GM12878 (cell line): ENCODE measurements around the gene KLF12. TPM values are rescaled to one million over a fixed set of nuclear protein-coding genes. Genes with fewer than 3 reads are reported as not detected.

Source experiments
- ATAC-seq: fragments of 200-7000 bp; cut with Tn5 transposase; 3 replicates; pipeline ENCODE4 v1.9.1; 2020; ENCODE audit warnings: mild to moderate bottlenecking, moderate library complexity
- BruUV-seq: library from RNA; stranded (reverse); fragments of 400-500 nt; replicated peaks from 2 replicates; lab custom pipeline; 2021; lab: Mats Ljungman, UMichigan
- CTCF ChIA-PET: fragments of 300-600 bp; sonication (Branson Sonifier 250); formaldehyde crosslinking; extraction: SDS; loops from one replicate; lab custom pipeline; 2021; ENCODE audit warnings: inconsistent platforms; lab: Yijun Ruan, JAX
- POLR2A ChIA-PET: fragments of 350-600 bp; formaldehyde crosslinking; extraction: SDS; loops from one replicate; lab custom pipeline; 2021; ENCODE audit warnings: inconsistent platforms; lab: Charles Lee
- RAD21 ChIA-PET: fragments of 300-600 bp; sonication (Branson Sonifier 250); formaldehyde crosslinking; loops from one replicate; lab custom pipeline; 2023; ENCODE audit warnings: antibody characterized with exemption; ENCODE audit not compliant: unreplicated experiment; lab: Charles Lee
- SMC1A ChIA-PET: fragments of 300-600 bp; sonication (Branson Sonifier 250); formaldehyde crosslinking; loops from one replicate; lab custom pipeline; 2023; ENCODE audit not compliant: unreplicated experiment, uncharacterized antibody; lab: Charles Lee
- DNase-seq: peaks from one replicate; pipeline ENCODE4 v3.0.0-alpha.2; 2011; ENCODE audit warnings: low read depth, low spot score
- FAIRE-seq: peaks from 3 replicates; lab custom pipeline; 2011; peaks lifted over from hg19 to GRCh38; lab: Jason Lieb, UNC
- H2AFZ ChIP-seq: 2 replicates; pipeline ENCODE4 v1.6.0; 2011; ENCODE audit warnings: low read depth, low read length, control low read depth; ENCODE audit not compliant: control insufficient read depth
- H3K27ac ChIP-seq: 2 replicates; pipeline ENCODE4 v1.5.1; 2011; ENCODE audit warnings: control low read depth; ENCODE audit not compliant: control insufficient read depth, insufficient read depth
- H3K27me3 ChIP-seq, 2 experiments: replicated peaks in 1 of 2; 2 replicates each; pipeline versions ENCODE4 v1.6.0 to v1.6.1; 2011; ENCODE audit warnings: low read length in 1 of 2; ENCODE audit not compliant: control insufficient read depth in 2 of 2, insufficient read depth in 2 of 2
- H3K36me3 ChIP-seq, 2 experiments: 2 replicates each; pipeline ENCODE4 v1.5.1; 2011; ENCODE audit warnings: low read length in 1 of 2; ENCODE audit not compliant: control insufficient read depth in 2 of 2, insufficient read depth in 2 of 2
- H3K4me1 ChIP-seq: 2 replicates; pipeline ENCODE4 v1.6.1; 2011; ENCODE audit warnings: mild to moderate bottlenecking, low read length, moderate library complexity, mixed read lengths; ENCODE audit not compliant: control insufficient read depth, insufficient read depth
- H3K4me2 ChIP-seq: 2 replicates; pipeline ENCODE4 v1.6.0; 2011; ENCODE audit warnings: control low read depth; ENCODE audit not compliant: control insufficient read depth, insufficient read depth
- H3K4me3 ChIP-seq: fragments of 200-600 bp; sonication (generic); 2 replicates; pipeline ENCODE4 v1.5.1; 2016
- H3K79me2 ChIP-seq: 2 replicates; pipeline ENCODE4 v1.6.0; 2011; ENCODE audit warnings: low read length; ENCODE audit not compliant: control insufficient read depth, insufficient read depth
- H3K9ac ChIP-seq: 2 replicates; pipeline ENCODE4 v1.8.0; 2011; ENCODE audit warnings: low read length, control low read depth, mixed read lengths; ENCODE audit not compliant: control insufficient read depth, insufficient read depth
- H3K9me3 ChIP-seq: replicated peaks from 3 replicates; pipeline ENCODE4 v1.5.1; 2011; ENCODE audit warnings: mild to moderate bottlenecking, low read length; ENCODE audit not compliant: control insufficient read depth, insufficient read depth
- H4K20me1 ChIP-seq: 2 replicates; pipeline ENCODE4 v1.6.0; 2011; ENCODE audit not compliant: control insufficient read depth, insufficient read depth
- MAX ChIP-seq: IDR thresholded peaks from 2 replicates; pipeline ENCODE4 v1.6.1; 2012; ENCODE audit warnings: low read depth, low read length, improper control_type of control experiment
- NBN ChIP-seq: fragments of 450-650 bp; IDR thresholded peaks from 2 replicates; pipeline ENCODE4 v1.6.1; 2016
- POLR2A ChIP-seq: IDR thresholded peaks from 2 replicates; pipeline ENCODE4 v1.6.1; 2011; ENCODE audit warnings: low read depth, mild to moderate bottlenecking, low read length
- RELB ChIP-seq: fragments of 450-650 bp; IDR thresholded peaks from 2 replicates; pipeline ENCODE4 v1.6.1; 2017; ENCODE audit warnings: low read depth, mild to moderate bottlenecking, moderate library complexity
- STAT1 ChIP-seq: fragments of 450-650 bp; conservative IDR thresholded peaks from 2 replicates; pipeline ENCODE4 v1.6.1; 2014; ENCODE audit warnings: antibody characterized with exemption, mild to moderate bottlenecking
- STAT3 ChIP-seq: IDR thresholded peaks from 2 replicates; pipeline ENCODE4 v1.6.1; 2011; ENCODE audit warnings: low read depth, low read length, improper control_type of control experiment
- ZBTB40 ChIP-seq: fragments of 450-650 bp; IDR thresholded peaks from 2 replicates; pipeline ENCODE4 v1.6.1; 2016; ENCODE audit warnings: mild to moderate bottlenecking, moderate library complexity, borderline replicate concordance
- ZNF622 ChIP-seq: fragments of 450-650 bp; IDR thresholded peaks from 2 replicates; pipeline ENCODE4 v1.6.1; 2017; ENCODE audit warnings: mild to moderate bottlenecking, inconsistent platforms
- WGBS: methylation state at CpG from one replicate; pipeline ENCODE4 v1.1.6; 2016; ENCODE audit warnings: low lambda C conversion rate; ENCODE audit not compliant: insufficient replicate concordance, insufficient coverage; ENCODE audit errors: missing lambda C conversion rate; 5-methylcytosine and 5-hydroxymethylcytosine counted together
- in situ Hi-C: fragments of 300-500 bp; cut with MboI; formaldehyde crosslinking; loops from 9 replicates; pipeline ENCODE4 v1.14.3; 2018; ENCODE audit warnings: mixed read lengths
- intact Hi-C: fragments of 100-400 bp; cut with micrococcal nuclease; formaldehyde crosslinking; loops from one replicate; pipeline ENCODE4 v1.14.2; 2022; ENCODE audit not compliant: unreplicated experiment
- polyA plus RNA-seq, 11 experiments: library from polyadenylated mRNA; depleted of rRNA in 4 of 11; unstranded in 6 of 11; stranded (reverse) in 5 of 11; fragments of >200 nt; fragmentation: Nextera tagmentation in 4 of 11; fragmentation: Illumina TruSeq in 1 of 11; extraction: Ambion mirVana in 4 of 11; extraction: Trizol in 1 of 11; gene quantifications; 1 replicate in 1 of 11; 2 replicates in 10 of 11; pipeline versions ENCODE4 v1.2.1 to v1.2.3, GENCODE V29; 2011 to 2016; ENCODE audit warnings: inconsistent platforms in 2 of 11, missing spikeins in 2 of 11, low read depth in 1 of 11
- total RNA-seq, 4 experiments: library from RNA; depleted of rRNA in 3 of 4; stranded (reverse); fragments of >200 nt in 3 of 4; fragmentation: Illumina TruSeq in 1 of 4; extraction: Trizol in 1 of 4; gene quantifications; 2 replicates each; pipeline versions ENCODE4 v1.2.1 to v1.2.3, GENCODE V29; 2013 to 2021

KLF12 gene
- total and polyA plus RNA-seq, 10 of the 15 experiments (the other 5 are each of a cell fraction or from before 2014, with no cell fraction given) = 0.11 to 11.4 (median 0.98) TPM

GRCh38 chr13:74117207-74117705 lies 16.9 kb downstream of the KLF12 start:
- no peak overlapping the region for H3K4me3 ChIP-seq
- ChIA-PET POLR2A (no interaction called here), CTCF (interaction anchor here (1.2 kb wide), 1 partner anchor 11 kb away, joined by 3 read pairs; no protein-coding TSS in a partner anchor), RAD21 (no interaction called here), SMC1A (no interaction called here)
- no TSS peak for BruUV-seq
- no peaks in the 10 kb centered on the region for H3K36me3 ChIP-seq
- no peaks in the 10 kb centered on the region for H3K4me1 ChIP-seq
- in situ Hi-C loops (no loop called here), intact Hi-C loops (no loop called here)
- H3K9me3 ChIP-seq = peaks cover 14% of the 10 kb centered on the region
- H4K20me1 ChIP-seq = no peaks in the 10 kb centered on the region
- no peak overlapping the region for H3K4me2 ChIP-seq
- FAIRE-seq = no peak
- TF ChIP-seq STAT1 (no peak), ZNF622 (no peak), ZBTB40 (no peak), POLR2A (no peak), RELB (no peak), STAT3 (no peak), NBN (no peak), MAX (no peak)
- no peaks in the 10 kb centered on the region; the same call in 1 of the 2 replicates for H3K79me2 ChIP-seq
- no peaks in the 10 kb centered on the region for H3K27me3 ChIP-seq
- no peak for ATAC-seq
- H3K27ac ChIP-seq = no peak overlapping the region
- DNase-seq = no peak
- 85% methylated on average over 2 of the region's 2 CpGs for WGBS
- H2AFZ ChIP-seq = no peak overlapping the region
- no peak overlapping the region for H3K9ac ChIP-seq
